ENCODE results near the gene ACSL3.

- TF ChIP-seq ARNTL (CRISPR knock-in tag; IDR thresholded peaks at IDR 0.05; ENCODE audit: borderline replicate concordance, low read depth) (no peak), RARB (CRISPR knock-in tag; IDR thresholded peaks at IDR 0.05) (no peak), ZFP3 (CRISPR knock-in tag; IDR thresholded peaks at IDR 0.05) (no peak), ZNF70 (CRISPR knock-in tag; IDR thresholded peaks at IDR 0.05) (no peak), PATZ1 (CRISPR knock-in tag; IDR thresholded peaks at IDR 0.05; ENCODE audit: borderline replicate concordance) (no peak), ESRRG (CRISPR knock-in tag; IDR thresholded peaks at IDR 0.05) (no peak), SNAI2 (CRISPR knock-in tag; IDR thresholded peaks at IDR 0.05) (no peak), BACH2 (CRISPR knock-in tag; IDR thresholded peaks at IDR 0.05; ENCODE audit: borderline replicate concordance) (no peak), CREB5 (CRISPR knock-in tag; IDR thresholded peaks at IDR 0.05; ENCODE audit: low read depth) (no peak), TSHZ2 (CRISPR knock-in tag; IDR thresholded peaks at IDR 0.05) (no peak), ISL1 (CRISPR knock-in tag; IDR thresholded peaks at IDR 0.05) (no peak), CSRNP3 (CRISPR knock-in tag; IDR thresholded peaks at IDR 0.05) (no peak), GLIS3 (CRISPR knock-in tag; IDR thresholded peaks at IDR 0.05) (no peak)
These were observed 32.9 kb downstream of the ACSL3 start for GRCh38 chr2:222893716-222894115.

Data from SK-N-SH treated with all-trans-retinoic acid at 6 μM for 48 hours (cell line).